Osteocyte (in vitro differentiated cells): ENCODE data around the gene GYS2. TPM values are rescaled to one million over a fixed set of nuclear protein-coding genes. Genes with fewer than 3 reads are reported as not detected.

Experiments
- DNase-seq: peaks from one replicate; pipeline ENCODE4 v3.0.0; 2021; ENCODE audit warnings: mixed read lengths; ENCODE audit not compliant: unreplicated experiment; ENCODE audit errors: extremely low spot score
- H3K27ac Mint-ChIP-seq: one replicate; pipeline ENCODE4 v1.8.0; 2021; ENCODE audit warnings: mild to moderate bottlenecking, mixed read lengths; ENCODE audit not compliant: unreplicated experiment
- H3K27me3 Mint-ChIP-seq: one replicate; pipeline ENCODE4 v1.8.0; 2021; ENCODE audit warnings: mixed read lengths; ENCODE audit not compliant: unreplicated experiment
- H3K36me3 Mint-ChIP-seq: one replicate; pipeline ENCODE4 v1.8.0; 2021; ENCODE audit warnings: mixed read lengths; ENCODE audit not compliant: unreplicated experiment
- H3K4me1 Mint-ChIP-seq: one replicate; pipeline ENCODE4 v1.8.0; 2021; ENCODE audit warnings: mixed read lengths; ENCODE audit not compliant: unreplicated experiment
- H3K4me3 Mint-ChIP-seq: one replicate; pipeline ENCODE4 v1.8.0; 2021; ENCODE audit warnings: mild to moderate bottlenecking, moderate library complexity, mixed read lengths; ENCODE audit not compliant: unreplicated experiment
- H3K9me3 Mint-ChIP-seq: one replicate; pipeline ENCODE4 v1.8.0; 2021; ENCODE audit warnings: mixed read lengths; ENCODE audit not compliant: unreplicated experiment
- total RNA-seq: library from RNA; stranded (reverse); gene quantifications from 2 replicates; pipeline ENCODE4 v1.2.1, GENCODE V29; 2021
- TF ChIP-seq, protein P1 (sequence below): fragments of 200-600 bp; sonication (generic); IDR thresholded peaks from 2 replicates; pipeline ENCODE4 v1.5.0; 2021; ENCODE audit warnings: antibody characterized with exemption, mild to moderate bottlenecking, moderate library complexity

Gene GYS2
- total RNA-seq, 1 donor from 2014 or later, result not detected

- Mint-ChIP-seq H3K27ac (no peak overlapping the region), H3K27me3 (no peaks in the 10 kb centered on the region), H3K4me1 (no peaks in the 10 kb centered on the region), H3K4me3 (no peak overlapping the region), H3K9me3 (no peaks in the 10 kb centered on the region), H3K36me3 (no peaks in the 10 kb centered on the region)
- TF ChIP-seq, protein P1, sequence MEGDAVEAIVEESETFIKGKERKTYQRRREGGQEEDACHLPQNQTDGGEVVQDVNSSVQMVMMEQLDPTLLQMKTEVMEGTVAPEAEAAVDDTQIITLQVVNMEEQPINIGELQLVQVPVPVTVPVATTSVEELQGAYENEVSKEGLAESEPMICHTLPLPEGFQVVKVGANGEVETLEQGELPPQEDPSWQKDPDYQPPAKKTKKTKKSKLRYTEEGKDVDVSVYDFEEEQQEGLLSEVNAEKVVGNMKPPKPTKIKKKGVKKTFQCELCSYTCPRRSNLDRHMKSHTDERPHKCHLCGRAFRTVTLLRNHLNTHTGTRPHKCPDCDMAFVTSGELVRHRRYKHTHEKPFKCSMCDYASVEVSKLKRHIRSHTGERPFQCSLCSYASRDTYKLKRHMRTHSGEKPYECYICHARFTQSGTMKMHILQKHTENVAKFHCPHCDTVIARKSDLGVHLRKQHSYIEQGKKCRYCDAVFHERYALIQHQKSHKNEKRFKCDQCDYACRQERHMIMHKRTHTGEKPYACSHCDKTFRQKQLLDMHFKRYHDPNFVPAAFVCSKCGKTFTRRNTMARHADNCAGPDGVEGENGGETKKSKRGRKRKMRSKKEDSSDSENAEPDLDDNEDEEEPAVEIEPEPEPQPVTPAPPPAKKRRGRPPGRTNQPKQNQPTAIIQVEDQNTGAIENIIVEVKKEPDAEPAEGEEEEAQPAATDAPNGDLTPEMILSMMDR, result no peak
- DNase-seq, result no peak
Measured at GRCh38 chr12:21546716-21547115, 57.9 kb downstream of the GYS2 start.

DNA sequence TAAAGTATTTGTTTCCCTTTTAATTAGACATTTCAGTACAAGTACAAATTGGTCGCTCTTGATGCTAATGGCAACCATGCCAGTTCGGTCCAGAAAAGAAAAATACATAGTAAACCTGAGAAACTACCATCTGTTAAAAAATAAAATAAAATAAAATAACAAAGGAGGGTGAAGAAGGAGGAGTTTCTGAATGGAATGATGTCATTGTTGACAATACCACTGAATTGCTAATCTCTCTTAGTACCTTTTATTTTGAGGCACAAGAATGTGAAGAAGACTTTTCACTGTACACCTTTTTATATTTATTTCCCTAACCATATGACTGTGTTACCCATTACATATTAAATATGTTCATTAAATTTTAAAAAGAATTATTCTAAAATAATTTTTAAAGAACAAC lies 59.1 kb downstream of the GYS2 start:
- H3K9me3 Mint-ChIP-seq, result no peaks in the 10 kb centered on the region
- H3K36me3 Mint-ChIP-seq, result no peaks in the 10 kb centered on the region
- no peaks in the 10 kb centered on the region for H3K27me3 Mint-ChIP-seq

GRCh38 chr12:21543151-21543550 lies 61.5 kb downstream of the GYS2 start:
- Mint-ChIP-seq H3K4me3 (no peak overlapping the region), H3K27ac (no peak overlapping the region), H3K4me1 (no peaks in the 10 kb centered on the region), H3K9me3 (no peaks in the 10 kb centered on the region), H3K36me3 (no peaks in the 10 kb centered on the region), H3K27me3 (no peaks in the 10 kb centered on the region)
- TF ChIP-seq, protein P1, result no peak
- DNase-seq, result no peak

More for the DNA sequence above, 59.1 kb downstream of the GYS2 start:
- TF ChIP-seq, protein P1, result no peak
- Mint-ChIP-seq H3K4me3 (no peak overlapping the region), H3K27ac (no peak overlapping the region), H3K4me1 (no peaks in the 10 kb centered on the region)
- DNase-seq, result no peak

GRCh38 chr12:21542403-21542802 lies 62.2 kb downstream of the GYS2 start:
- TF ChIP-seq, protein P1, result no peak
- no peaks in the 10 kb centered on the region for H3K27me3 Mint-ChIP-seq
- DNase-seq, result no peak
- H3K36me3 Mint-ChIP-seq, result no peaks in the 10 kb centered on the region
- no peak overlapping the region for H3K4me3 Mint-ChIP-seq
- H3K27ac Mint-ChIP-seq, result no peak overlapping the region
- H3K4me1 Mint-ChIP-seq, result no peaks in the 10 kb centered on the region
- no peaks in the 10 kb centered on the region for H3K9me3 Mint-ChIP-seq

DNA sequence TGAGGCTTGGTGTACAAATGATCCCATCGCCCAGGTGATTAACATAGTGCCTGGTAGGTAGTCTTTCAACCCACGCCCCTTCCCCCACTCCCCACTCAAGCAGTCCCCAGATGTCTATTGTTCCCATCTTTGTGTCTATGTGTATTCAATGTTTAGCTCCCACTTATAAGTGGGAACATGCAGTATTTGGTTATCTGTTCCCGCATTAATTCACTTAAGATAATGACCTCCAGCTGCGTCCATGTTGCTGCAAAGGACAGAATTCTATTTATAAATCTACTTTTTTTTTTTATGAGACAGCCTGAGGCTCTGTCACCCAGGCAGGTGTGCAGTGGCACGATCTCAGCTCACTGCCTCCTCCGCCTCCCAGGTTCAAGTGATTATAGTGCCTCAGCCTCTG lies 62.9 kb downstream of the GYS2 start:
- TF ChIP-seq, protein P1, result no peak
- DNase-seq, result no peak
- no peaks in the 10 kb centered on the region for H3K36me3 Mint-ChIP-seq
- no peak overlapping the region for H3K4me3 Mint-ChIP-seq
- no peaks in the 10 kb centered on the region for H3K27me3 Mint-ChIP-seq
- H3K9me3 Mint-ChIP-seq, result no peaks in the 10 kb centered on the region
- H3K4me1 Mint-ChIP-seq, result no peaks in the 10 kb centered on the region
- no peak overlapping the region for H3K27ac Mint-ChIP-seq
